Right lobe of liver (tissue), 6 donors: ENCODE data around the gene TTC9. TPM values are rescaled to one million over a fixed set of nuclear protein-coding genes. Genes with fewer than 3 reads are reported as not detected.

Experiments
- ATAC-seq, 4 donors: fragments of 200-7000 bp; cut with Tn5 transposase; one replicate each; pipeline ENCODE4 v1.9.1; 2020; ENCODE audit warnings: mild to moderate bottlenecking in 4 of 4, moderate library complexity in 4 of 4
- DNase-seq, 3 donors: peaks; one replicate each; pipeline ENCODE4 v3.0.0-alpha.2; 2020
- H3K27ac ChIP-seq, 3 donors: fragments of 200-600 bp; one replicate each; pipeline ENCODE4 v1.8.0; 2022
- H3K27me3 ChIP-seq, 2 donors: fragments of 200-600 bp; one replicate each; pipeline ENCODE4 v1.8.0; 2022
- H3K36me3 ChIP-seq, 4 donors: fragments of 200-600 bp; sonication (generic) in 1 of 4; one replicate each; pipeline versions ENCODE4 v1.5.1 to v1.8.0; 2017 to 2022; ENCODE audit warnings: control low read depth in 1 of 4
- H3K4me1 ChIP-seq, 4 donors: fragments of 200-600 bp; sonication (generic) in 1 of 4; one replicate each; pipeline versions ENCODE4 v1.5.1 to v1.8.0; 2017 to 2022; ENCODE audit warnings: control low read depth in 1 of 4
- H3K4me3 ChIP-seq, 3 donors: fragments of 200-600 bp; one replicate each; pipeline ENCODE4 v1.8.0; 2022
- H3K9me3 ChIP-seq, 4 donors: fragments of 200-600 bp; sonication (generic) in 1 of 4; one replicate each; pipeline versions ENCODE4 v1.5.1 to v1.8.0; 2017 to 2022; ENCODE audit warnings: control low read depth in 1 of 4
- POLR2A ChIP-seq: fragments of 450-650 bp; IDR thresholded peaks from one replicate; pipeline ENCODE4 v1.6.1; 2017; ENCODE audit warnings: antibody characterized with exemption, mild to moderate bottlenecking
- WGBS: methylation state at CpG from one replicate; pipeline ENCODE4 v1.1.6; 2018; ENCODE audit warnings: low coverage, low lambda C conversion rate; ENCODE audit not compliant: insufficient coverage; ENCODE audit errors: missing lambda C conversion rate; 5-methylcytosine and 5-hydroxymethylcytosine counted together
- intact Hi-C, 2 donors: fragments of 100-400 bp; cut with DNase I; formaldehyde crosslinking; loops; one replicate each; pipeline versions ENCODE4 v1.11.2 to v1.14.1; 2022
- small RNA-seq, 2 experiments: library from RNA; depleted of rRNA; stranded (forward); fragments of <200 nt; gene quantifications; one replicate each; pipeline ENCODE3, GENCODE V24; 2016
- total RNA-seq, 6 experiments: library from RNA; depleted of rRNA in 2 of 6; stranded (reverse); fragments of >200 nt in 2 of 6; fragmentation: NEBNext Ultra II Directional in 3 of 6; extraction: Animal tissue kit (Norgen Biotek cat#: 25700) in 3 of 6; gene quantifications; one replicate each; pipeline versions ENCODE4 v1.1.0 to v1.2.4, GENCODE V29; 2016 to 2023
- TF ChIP-seq, protein P1 (sequence below), 4 donors: fragments of 200-600 bp in 3 of 4; fragments of 450-650 bp in 1 of 4; IDR thresholded peaks; one replicate each; pipeline versions ENCODE4 v1.5.1 to v1.8.0; 2016 to 2022; ENCODE audit warnings: antibody characterized with exemption in 4 of 4, mild to moderate bottlenecking in 2 of 4
- donor health status: DM: no; HTN: yes; CAD: no.
- donor health status: DM: no; HTN: no; CAD: no.
- donor health status: DM: no; HTN: no; CAD: no.
- donor health status: DM: no; HTN: yes; CAD: no.
- donor health status: DM: no; HTN: yes; CAD: no.

The TTC9 gene
- total RNA-seq, 6 experiments from 2014 or later, result 0.15 to 5.5 (median 2.8) TPM

DNA sequence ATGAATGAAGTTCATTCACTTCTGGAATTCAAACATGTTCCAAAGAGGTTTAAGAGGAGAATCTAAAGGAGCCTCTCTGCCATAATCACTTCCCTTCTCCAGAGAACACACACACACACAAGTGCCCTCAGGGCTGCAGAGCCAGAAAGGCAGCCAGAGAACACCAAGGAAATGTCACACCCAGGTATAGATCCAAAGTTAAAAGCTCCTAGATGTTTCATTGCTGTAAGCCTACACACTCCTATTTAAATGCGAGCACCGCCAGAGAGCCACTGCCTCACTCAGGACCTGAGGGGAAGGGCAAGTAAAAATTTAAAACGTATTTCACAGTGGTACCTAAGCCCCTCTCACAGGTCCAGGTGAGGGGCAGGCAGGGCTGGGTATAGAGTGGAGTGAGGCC lies 82.4 kb downstream of the TTC9 start:
- intact Hi-C loops, result no loop called here
- H3K4me1 ChIP-seq, result peaks cover 0 to 26% (median 5%) of the 10 kb centered on the region in 4 donors
- no peak overlapping the region for H3K27ac ChIP-seq
- H3K36me3 ChIP-seq, result no peaks in the 10 kb centered on the region
- WGBS, result 84% methylated on average over 3 of the region's 3 CpGs
- H3K27me3 ChIP-seq, result no peaks in the 10 kb centered on the region
- ATAC-seq (no peak), DNase-seq (no peak)
- no peaks in the 10 kb centered on the region for H3K9me3 ChIP-seq
- no peak overlapping the region for H3K4me3 ChIP-seq
- TF ChIP-seq, protein P1, sequence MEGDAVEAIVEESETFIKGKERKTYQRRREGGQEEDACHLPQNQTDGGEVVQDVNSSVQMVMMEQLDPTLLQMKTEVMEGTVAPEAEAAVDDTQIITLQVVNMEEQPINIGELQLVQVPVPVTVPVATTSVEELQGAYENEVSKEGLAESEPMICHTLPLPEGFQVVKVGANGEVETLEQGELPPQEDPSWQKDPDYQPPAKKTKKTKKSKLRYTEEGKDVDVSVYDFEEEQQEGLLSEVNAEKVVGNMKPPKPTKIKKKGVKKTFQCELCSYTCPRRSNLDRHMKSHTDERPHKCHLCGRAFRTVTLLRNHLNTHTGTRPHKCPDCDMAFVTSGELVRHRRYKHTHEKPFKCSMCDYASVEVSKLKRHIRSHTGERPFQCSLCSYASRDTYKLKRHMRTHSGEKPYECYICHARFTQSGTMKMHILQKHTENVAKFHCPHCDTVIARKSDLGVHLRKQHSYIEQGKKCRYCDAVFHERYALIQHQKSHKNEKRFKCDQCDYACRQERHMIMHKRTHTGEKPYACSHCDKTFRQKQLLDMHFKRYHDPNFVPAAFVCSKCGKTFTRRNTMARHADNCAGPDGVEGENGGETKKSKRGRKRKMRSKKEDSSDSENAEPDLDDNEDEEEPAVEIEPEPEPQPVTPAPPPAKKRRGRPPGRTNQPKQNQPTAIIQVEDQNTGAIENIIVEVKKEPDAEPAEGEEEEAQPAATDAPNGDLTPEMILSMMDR (IDR thresholded peaks at IDR 0.05), result no peak
- no peak for TF ChIP-seq POLR2A

DNA sequence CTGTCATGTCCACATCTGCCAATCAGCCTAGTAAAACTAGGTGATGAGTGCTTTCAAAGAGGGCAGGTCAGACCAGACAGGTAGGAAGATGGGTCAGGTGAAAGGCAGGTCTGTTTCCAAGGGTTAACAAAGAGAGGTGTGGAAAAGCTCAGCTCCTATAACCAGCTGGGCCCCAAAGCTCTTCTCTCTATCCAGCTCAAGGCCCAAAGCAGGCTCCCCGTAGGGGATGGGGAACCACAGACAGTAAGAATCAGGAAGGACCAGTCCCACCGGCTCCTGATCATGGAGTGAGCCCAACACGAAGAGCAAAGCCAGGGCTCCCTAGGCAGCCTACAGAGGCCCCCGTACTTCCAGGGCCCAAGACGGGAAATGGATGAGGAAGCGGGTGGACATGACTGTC lies 83.2 kb downstream of the TTC9 start:
- no peak for TF ChIP-seq POLR2A
- TF ChIP-seq, protein P1 (IDR thresholded peaks at IDR 0.05), result no peak
- Histone ChIP-seq H3K36me3 (no peaks in the 10 kb centered on the region), H3K9me3 (no peaks in the 10 kb centered on the region), H3K4me3 (no peak overlapping the region), H3K27ac (no peak overlapping the region), H3K27me3 (no peaks in the 10 kb centered on the region), H3K4me1 (peaks cover 0 to 26% (median 5%) of the 10 kb centered on the region in 4 donors)
- 84% methylated on average over 6 of the region's 6 CpGs for WGBS
- no peak for DNase-seq
- intact Hi-C loops, result no loop called here
- no peak for ATAC-seq

Small RNA genes lying within 50 kb of the gene (small RNA-seq; reads per million reads assigned to genes)
- gene RN7SL77P, result 0 reads per million in 2 experiments

Other genes starting within 250 kb of the TTC9 start
- 10 to 100 TPM; 15.9 to 26.9 (median 21.1) TPM for gene SYNJ2BP, start 224.8 kb upstream of the TTC9 start, total RNA-seq
- under 1 TPM in 2 of 6 experiments, not detected in 4; 0.12 to 0.17 TPM for gene ADAM21, start 189.7 kb upstream of the TTC9 start, total RNA-seq
- 1 to 10 TPM in 2 of 6 experiments, under 1 TPM in 4; 0.35 to 2.0 (median 0.70) TPM for gene ADAM20, start 106.9 kb upstream of the TTC9 start, total RNA-seq
- 10 to 100 TPM in 5 of 6 experiments, 1 to 10 TPM in 1; 8.8 to 20.0 (median 13.7) TPM for gene MED6, start 41.3 kb upstream of the TTC9 start, total RNA-seq
- gene MAP3K9, start 167.6 kb downstream of the TTC9 start, total RNA-seq, result 1 to 10 TPM; 2.0 to 3.6 (median 2.7) TPM